Measurements from ENCODE around the gene SLC51B. TPM values are rescaled to one million over a fixed set of nuclear protein-coding genes. Genes with fewer than 3 reads are reported as not detected.
"Not testable (repeated sequence)": the region's sequence is repeated elsewhere in the genome, so short reads cannot be mapped to it uniquely, and the experiment has no call there.

Gene SLC51B
- total RNA-seq, 2 experiments from 2014 or later, result not detected

- Mint-ChIP-seq H3K27ac (no peak overlapping the region), H3K27me3 (peaks cover 17% of the 10 kb centered on the region), H3K4me1 (peaks cover 14% of the 10 kb centered on the region), H3K9me3 (no peaks in the 10 kb centered on the region), H3K36me3 (no peaks in the 10 kb centered on the region), H3K4me3 (peak overlapping the region; percentile 55)
- ATAC-seq (ENCODE audit: low read depth) (no peak), DNase-seq (no peak)
- POLR2A ChIA-PET, result no interaction called here
Observed at GRCh38 chr15:65029736-65030208, 15.4 kb upstream of the SLC51B start.

GRCh38 chr15:65032801-65033537, 12.2 kb upstream of the SLC51B start:
- peaks cover 21% of the 10 kb centered on the region for H3K27me3 Mint-ChIP-seq
- peaks cover 12% of the 10 kb centered on the region for H3K4me1 Mint-ChIP-seq
- H3K36me3 Mint-ChIP-seq, result no peaks in the 10 kb centered on the region
- peak; percentile 27 for ATAC-seq (ENCODE audit: low read depth)
- H3K4me3 Mint-ChIP-seq, result no peak overlapping the region
- no peaks in the 10 kb centered on the region for H3K9me3 Mint-ChIP-seq
- H3K27ac Mint-ChIP-seq, result no peak overlapping the region
- POLR2A ChIA-PET, result interaction anchor here (1.5 kb wide), 1 partner anchor 267 kb away, joined by 4 read pairs; no protein-coding TSS in a partner anchor
- DNase-seq, result no peak

GRCh38 chr15:65033659-65034269, 11.4 kb upstream of the SLC51B start:
- Mint-ChIP-seq H3K27ac (no peak overlapping the region), H3K27me3 (peaks cover 21% of the 10 kb centered on the region), H3K4me1 (peaks cover 7% of the 10 kb centered on the region), H3K4me3 (no peak overlapping the region), H3K36me3 (no peaks in the 10 kb centered on the region), H3K9me3 (no peaks in the 10 kb centered on the region)
- no peak for DNase-seq
- POLR2A ChIA-PET, result interaction anchor here (1.5 kb wide), 1 partner anchor 267 kb away, joined by 4 read pairs; no protein-coding TSS in a partner anchor
- ATAC-seq (ENCODE audit: low read depth), result no peak

DNA sequence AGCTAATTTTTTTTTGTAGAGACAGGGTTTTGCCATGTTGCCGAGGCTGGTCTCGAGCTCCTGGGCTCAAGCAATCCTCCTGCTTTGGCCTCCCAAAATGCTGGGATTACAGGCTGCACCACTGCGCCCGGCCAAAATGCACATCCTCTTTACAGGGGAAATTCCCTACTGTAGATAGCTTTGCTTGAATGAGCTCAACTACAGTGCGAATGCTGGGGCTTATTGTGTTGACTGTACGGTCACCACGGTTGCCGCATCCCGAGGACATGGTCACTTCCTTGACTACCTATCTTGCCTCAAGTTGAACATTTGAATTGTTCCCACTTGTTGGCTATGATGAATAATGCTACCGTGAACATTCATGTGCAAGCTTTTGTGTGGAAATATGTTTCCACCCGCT, 10.5 kb upstream of the SLC51B start:
- POLR2A ChIA-PET, result interaction anchor here (1.5 kb wide), 1 partner anchor 266 kb away, joined by 4 read pairs; no protein-coding TSS in a partner anchor

DNA sequence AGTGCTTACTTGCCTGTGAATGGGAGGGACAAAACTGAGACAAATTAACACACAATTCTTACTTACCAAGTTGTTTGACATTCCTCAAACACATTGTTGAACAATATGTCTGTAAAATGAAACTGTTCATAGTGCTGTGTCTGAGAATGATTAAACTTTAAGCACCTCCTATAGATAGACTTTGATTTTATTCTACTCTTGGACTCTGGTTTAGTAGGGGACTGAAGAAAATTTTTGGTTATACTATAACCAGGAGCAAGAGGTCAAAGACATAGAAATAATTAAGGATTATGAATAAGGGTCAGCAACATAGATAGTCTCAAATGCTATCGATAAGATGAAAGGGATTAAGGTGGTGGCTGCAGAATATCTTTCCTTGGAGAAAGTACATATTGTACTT, 7.9 kb upstream of the SLC51B start:
- Mint-ChIP-seq H3K9me3 (no peaks in the 10 kb centered on the region), H3K27ac (no peak overlapping the region), H3K4me3 (no peak overlapping the region), H3K36me3 (no peaks in the 10 kb centered on the region), H3K27me3 (peaks cover 7% of the 10 kb centered on the region), H3K4me1 (peaks cover 7% of the 10 kb centered on the region)
- DNase-seq (no peak), ATAC-seq (ENCODE audit: low read depth) (no peak)
- POLR2A ChIA-PET, result no interaction called here

More for the DNA sequence above, 10.5 kb upstream of the SLC51B start:
- Mint-ChIP-seq H3K4me3 (no peak overlapping the region), H3K36me3 (no peaks in the 10 kb centered on the region), H3K27ac (no peak overlapping the region), H3K9me3 (no peaks in the 10 kb centered on the region), H3K27me3 (peaks cover 21% of the 10 kb centered on the region), H3K4me1 (peaks cover 7% of the 10 kb centered on the region)
- ATAC-seq (ENCODE audit: low read depth), result no peak
- no peak for DNase-seq

- POLR2A ChIA-PET, result no interaction called here
- no peaks in the 10 kb centered on the region for H3K36me3 Mint-ChIP-seq
- no peaks in the 10 kb centered on the region for H3K9me3 Mint-ChIP-seq
- ATAC-seq (ENCODE audit: low read depth) (no peak), DNase-seq (no peak)
- peaks cover 6% of the 10 kb centered on the region for H3K27me3 Mint-ChIP-seq
- no peak overlapping the region for H3K27ac Mint-ChIP-seq
- no peak overlapping the region for H3K4me3 Mint-ChIP-seq
- H3K4me1 Mint-ChIP-seq, result peaks cover 4% of the 10 kb centered on the region
Observed at GRCh38 chr15:65038428-65038827, 6.8 kb upstream of the SLC51B start.

GRCh38 chr15:65038836-65039235, 6.4 kb upstream of the SLC51B start:
- H3K36me3 Mint-ChIP-seq, result no peaks in the 10 kb centered on the region
- no peaks in the 10 kb centered on the region for H3K9me3 Mint-ChIP-seq
- no peak for DNase-seq
- no peak overlapping the region for H3K27ac Mint-ChIP-seq
- peaks cover 7% of the 10 kb centered on the region for H3K27me3 Mint-ChIP-seq
- peaks cover 1% of the 10 kb centered on the region for H3K4me1 Mint-ChIP-seq
- no peak for ATAC-seq (ENCODE audit: low read depth)
- POLR2A ChIA-PET, result no interaction called here
- H3K4me3 Mint-ChIP-seq, result no peak overlapping the region

- H3K27me3 Mint-ChIP-seq, result peaks cover 7% of the 10 kb centered on the region
- POLR2A ChIA-PET, result no interaction called here
- no peak for DNase-seq
- H3K4me1 Mint-ChIP-seq, result no peaks in the 10 kb centered on the region
- ATAC-seq (ENCODE audit: low read depth), result no peak
- no peaks in the 10 kb centered on the region for H3K36me3 Mint-ChIP-seq
- no peak overlapping the region for H3K4me3 Mint-ChIP-seq
- no peak overlapping the region for H3K27ac Mint-ChIP-seq
- no peaks in the 10 kb centered on the region for H3K9me3 Mint-ChIP-seq
Observed at GRCh38 chr15:65040461-65040860, 4.7 kb upstream of the SLC51B start.

DNA sequence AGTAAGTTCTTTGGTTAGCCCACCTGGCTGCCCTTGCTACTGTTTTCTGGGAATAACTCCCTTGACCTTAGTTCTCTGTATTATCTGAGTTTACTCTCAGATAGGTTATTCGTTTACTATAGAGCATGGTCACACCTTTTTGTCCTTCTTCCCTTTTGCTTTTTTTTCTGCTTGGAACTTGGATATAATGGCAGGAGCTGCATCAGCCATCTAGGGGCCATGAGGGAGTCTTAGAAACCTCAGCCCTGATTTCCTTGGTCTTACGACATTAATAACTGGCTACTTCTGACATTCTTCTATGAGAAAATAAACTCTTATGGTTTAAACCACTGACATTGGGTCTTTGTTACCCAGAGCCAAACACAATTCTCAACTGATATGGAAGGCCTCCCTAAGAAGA, 3.4 kb upstream of the SLC51B start:
- no peak for DNase-seq
- Mint-ChIP-seq H3K36me3 (no peaks in the 10 kb centered on the region), H3K4me3 (no peak overlapping the region), H3K4me1 (no peaks in the 10 kb centered on the region), H3K27ac (no peak overlapping the region), H3K9me3 (no peaks in the 10 kb centered on the region), H3K27me3 (peaks cover 7% of the 10 kb centered on the region)
- POLR2A ChIA-PET, result no interaction called here
- no peak for ATAC-seq (ENCODE audit: low read depth)

DNA sequence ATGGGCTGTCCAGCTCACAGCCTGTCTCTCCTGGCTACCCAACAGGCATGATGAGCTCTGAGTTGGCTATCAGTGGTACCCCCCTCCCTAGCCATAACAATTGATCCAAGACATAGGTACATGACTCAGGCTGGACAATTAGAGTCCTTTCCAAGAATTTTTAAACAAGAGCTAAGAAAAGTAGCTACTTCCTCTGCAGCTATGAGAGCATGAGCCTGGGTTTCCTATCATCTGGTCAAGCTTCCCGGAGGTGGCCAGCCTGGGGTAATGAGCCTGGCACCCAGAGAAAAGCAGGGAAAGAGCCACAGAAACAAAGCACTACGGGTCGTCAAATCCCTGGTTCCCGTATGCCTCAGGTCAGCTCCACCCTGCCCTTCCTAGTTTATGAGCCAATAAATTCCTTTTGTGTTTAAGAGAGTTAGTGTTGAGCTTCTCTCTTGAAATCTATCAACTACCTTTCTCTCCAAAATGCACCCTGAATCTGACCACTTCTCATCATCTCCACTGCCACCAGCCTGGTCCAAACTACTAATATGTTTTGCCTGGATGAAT, 2.3 kb upstream of the SLC51B start:
- H3K27me3 Mint-ChIP-seq, result peaks cover 4% of the 10 kb centered on the region
- POLR2A ChIA-PET, result no interaction called here
- DNase-seq (no peak), ATAC-seq (ENCODE audit: low read depth) (no peak)
- no peaks in the 10 kb centered on the region for H3K9me3 Mint-ChIP-seq
- no peaks in the 10 kb centered on the region for H3K4me1 Mint-ChIP-seq
- H3K4me3 Mint-ChIP-seq, result no peak overlapping the region
- H3K27ac Mint-ChIP-seq, result no peak overlapping the region
- H3K36me3 Mint-ChIP-seq, result no peaks in the 10 kb centered on the region

DNA sequence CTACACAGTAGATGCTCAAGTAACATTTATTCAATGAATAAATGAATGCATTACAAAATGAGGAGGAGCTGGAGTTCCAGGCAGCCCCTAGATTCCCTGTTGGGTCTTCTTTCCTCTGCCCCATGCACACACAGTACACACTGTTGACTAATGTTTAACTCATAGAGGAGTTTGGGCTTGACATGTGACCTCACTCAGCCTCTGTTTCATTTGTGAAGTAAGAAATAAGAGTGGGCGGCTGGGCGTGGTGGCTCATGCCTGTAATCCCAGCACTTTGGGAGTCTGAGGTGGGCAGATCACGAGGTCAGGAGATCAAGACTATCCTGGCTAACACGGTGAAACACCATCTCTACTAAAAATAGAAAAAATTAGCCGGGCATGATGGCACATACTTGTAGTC, 969 bp upstream of the SLC51B start:
- DNase-seq; POLR2A ChIA-PET; ATAC-seq (ENCODE audit: low read depth); H3K27me3 Mint-ChIP-seq; H3K9me3 Mint-ChIP-seq; H3K4me1 Mint-ChIP-seq; H3K27ac Mint-ChIP-seq; H3K4me3 Mint-ChIP-seq; H3K36me3 Mint-ChIP-seq: not testable (repeated sequence)

GRCh38 chr15:65048241-65048640, 3.1 kb downstream of the SLC51B start:
- Mint-ChIP-seq H3K27me3 (peaks cover 9% of the 10 kb centered on the region), H3K4me3 (no peak overlapping the region), H3K36me3 (no peaks in the 10 kb centered on the region), H3K9me3 (no peaks in the 10 kb centered on the region), H3K4me1 (peaks cover 16% of the 10 kb centered on the region), H3K27ac (no peak overlapping the region)
- POLR2A ChIA-PET, result no interaction called here
- ATAC-seq (ENCODE audit: low read depth) (no peak), DNase-seq (no peak)

DNA sequence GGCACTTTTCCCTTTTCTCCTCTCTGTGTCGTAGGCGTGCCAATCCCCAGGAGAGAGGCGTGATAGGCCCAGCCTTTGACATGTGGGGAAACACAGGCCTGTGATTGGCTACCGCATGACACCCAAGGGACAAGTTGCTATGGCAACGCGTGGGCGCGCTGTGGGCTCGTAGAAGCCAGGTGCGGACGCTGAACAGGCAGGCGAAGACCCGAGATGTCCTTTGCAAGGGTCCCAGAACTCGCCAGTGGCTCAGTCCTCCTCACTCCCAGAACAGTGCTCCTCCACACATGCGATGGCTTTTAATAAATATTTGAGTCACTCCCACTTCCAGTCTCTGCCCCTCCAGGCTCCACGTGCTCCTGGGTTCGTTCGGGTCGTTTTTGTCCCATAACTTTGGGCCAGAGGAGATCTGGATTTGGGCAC, 4.2 kb downstream of the SLC51B start:
- H3K4me1 Mint-ChIP-seq, result peaks cover 16% of the 10 kb centered on the region
- H3K4me3 Mint-ChIP-seq, result peak overlapping the region; percentile 70
- no peaks in the 10 kb centered on the region for H3K9me3 Mint-ChIP-seq
- POLR2A ChIA-PET, result no interaction called here
- H3K36me3 Mint-ChIP-seq, result no peaks in the 10 kb centered on the region
- DNase-seq (peak; percentile 78), ATAC-seq (ENCODE audit: low read depth) (peak; percentile 92)
- H3K27me3 Mint-ChIP-seq, result peaks cover 7% of the 10 kb centered on the region
- H3K27ac Mint-ChIP-seq, result no peak overlapping the region

GRCh38 chr15:65050270-65050669, 5.1 kb downstream of the SLC51B start:
- no peak overlapping the region for H3K4me3 Mint-ChIP-seq
- H3K27me3 Mint-ChIP-seq, result peaks cover 7% of the 10 kb centered on the region
- H3K27ac Mint-ChIP-seq, result no peak overlapping the region

More at GRCh38 chr15:65050270-65050669, 5.1 kb downstream of the SLC51B start:
- ATAC-seq (ENCODE audit: low read depth) (no peak), DNase-seq (no peak)
- POLR2A ChIA-PET, result interaction anchor here (1.1 kb wide), 1 partner anchor 10 kb away, joined by 3 read pairs; no protein-coding TSS in a partner anchor
- Mint-ChIP-seq H3K9me3 (no peaks in the 10 kb centered on the region), H3K36me3 (no peaks in the 10 kb centered on the region), H3K4me1 (peaks cover 16% of the 10 kb centered on the region)

Measured in activated naive CD8-positive, alpha-beta T cell treated with anti-CD3 and anti-CD28 coated beads, Interleukin-2, amount 10 ng/mL, durations not matched to agents 7 days and 5 days (primary cell).